Keratinocyte (primary cell): ENCODE measurements around the gene C2orf78.

Source experiments
- CTCF ChIP-seq, 3 experiments: IDR thresholded peaks in 1 of 3; conservative IDR thresholded peaks in 1 of 3; optimal IDR thresholded peaks in 1 of 3; 2 replicates in 2 of 3; 3 replicates in 1 of 3; pipeline versions ENCODE3 to v1.5.1; 2011; ENCODE audit warnings: low read length in 3 of 3, mild to moderate bottlenecking in 3 of 3, moderate library complexity in 2 of 3, control low read depth in 1 of 3, inconsistent platforms in 1 of 3; ENCODE audit not compliant: insufficient read depth in 2 of 3; ENCODE audit errors: extremely low read depth in 1 of 3
- EZH2 ChIP-seq: IDR thresholded peaks from one replicate; pipeline ENCODE4 v1.6.1; 2012; ENCODE audit warnings: inconsistent platforms, mild to moderate bottlenecking, low read length, moderate library complexity

- TF ChIP-seq CTCF (optimal IDR thresholded peaks at IDR 0.05 in 1 of 3, IDR thresholded peaks at IDR 0.05 in 1 of 3, conservative IDR thresholded peaks at IDR 0.05 in 1 of 3; ENCODE audit: extremely low read depth in 1 of 3, insufficient read depth in 2 of 3, low read length in 3 of 3) (no peak), EZH2 (no peak)
Observed at GRCh38 chr2:73836141-73836943, 52.4 kb downstream of the C2orf78 start.
